GM23338 (cell line): ENCODE results near the gene IL1RAPL2. TPM values are rescaled to one million over a fixed set of nuclear protein-coding genes. Genes with fewer than 3 reads are reported as not detected.

Experiments used
- ATAC-seq: fragments of 200-7000 bp; cut with Tn5 transposase; 3 replicates; pipeline ENCODE4 v1.9.1; 2020
- DNase-seq: peaks from one replicate; pipeline ENCODE4 v3.0.0-alpha.2; 2015; ENCODE audit warnings: low spot score
- H2AFZ ChIP-seq: fragments of 200-600 bp; sonication (generic); 2 replicates; pipeline ENCODE4 v1.8.0; 2016; ENCODE audit warnings: antibody characterized with exemption, mild to moderate bottlenecking, moderate library complexity
- H3F3A ChIP-seq: fragments of 200-600 bp; sonication (generic); replicated peaks from 2 replicates; pipeline ENCODE4 v1.8.0; 2017; ENCODE audit warnings: antibody characterized with exemption, mixed run types, low read depth
- H3K27ac ChIP-seq: fragments of 200-600 bp; sonication (generic); 2 replicates; pipeline ENCODE4 v1.6.1; 2016; ENCODE audit warnings: low read depth
- H3K27me3 ChIP-seq: fragments of 200-600 bp; sonication (generic); 2 replicates; pipeline ENCODE4 v1.8.0; 2016; ENCODE audit warnings: mild to moderate bottlenecking, mixed run types, moderate library complexity; ENCODE audit not compliant: insufficient read depth
- H3K36me3 ChIP-seq: fragments of 200-600 bp; sonication (generic); 2 replicates; pipeline ENCODE4 v1.8.0; 2016; ENCODE audit warnings: mild to moderate bottlenecking; ENCODE audit not compliant: insufficient read depth
- H3K4me1 ChIP-seq: fragments of 200-600 bp; sonication (generic); 2 replicates; pipeline ENCODE4 v1.8.0; 2016; ENCODE audit warnings: mild to moderate bottlenecking, moderate library complexity; ENCODE audit not compliant: insufficient read depth
- H3K4me2 ChIP-seq: fragments of 200-600 bp; sonication (generic); 2 replicates; pipeline ENCODE4 v1.7.1; 2017; ENCODE audit warnings: mixed run types
- H3K4me3 ChIP-seq: fragments of 200-600 bp; sonication (generic); 2 replicates; pipeline ENCODE4 v1.6.1; 2016; ENCODE audit warnings: mixed run types
- H3K79me2 ChIP-seq: fragments of 200-600 bp; sonication (generic); replicated peaks from 2 replicates; pipeline ENCODE4 v1.8.0; 2017; ENCODE audit warnings: mild to moderate bottlenecking; ENCODE audit not compliant: insufficient read depth
- H3K9me2 ChIP-seq: fragments of 200-600 bp; sonication (generic); 2 replicates; pipeline ENCODE4 v1.8.0; 2017; ENCODE audit not compliant: insufficient read depth
- H4K20me1 ChIP-seq: fragments of 200-600 bp; sonication (generic); replicated peaks from 2 replicates; pipeline ENCODE4 v1.8.0; 2017; ENCODE audit warnings: mild to moderate bottlenecking; ENCODE audit not compliant: insufficient read depth
- H3K27ac Mint-ChIP-seq: 2 replicates; pipeline ENCODE4 v1.8.0; 2020; ENCODE audit warnings: inconsistent platforms, mild to moderate bottlenecking, moderate library complexity, mixed read lengths
- H3K27me3 Mint-ChIP-seq: 3 replicates; pipeline ENCODE4 v1.8.0; 2022; ENCODE audit warnings: low read depth, mild to moderate bottlenecking, moderate library complexity, mixed read lengths, inconsistent platforms; ENCODE audit not compliant: insufficient read depth, poor library complexity
- H3K36me3 Mint-ChIP-seq: 3 replicates; pipeline ENCODE4 v1.8.0; 2021; ENCODE audit warnings: low read depth, mild to moderate bottlenecking, inconsistent platforms, moderate library complexity, mixed read lengths
- H3K4me1 Mint-ChIP-seq: 3 replicates; pipeline ENCODE4 v1.8.0; 2020; ENCODE audit warnings: mild to moderate bottlenecking, inconsistent platforms, mixed read lengths
- H3K4me3 Mint-ChIP-seq: 3 replicates; pipeline ENCODE4 v1.8.0; 2021; ENCODE audit warnings: moderate library complexity, mild to moderate bottlenecking, inconsistent platforms, mixed read lengths
- H3K9me3 Mint-ChIP-seq: 3 replicates; pipeline ENCODE4 v1.8.0; 2020; ENCODE audit warnings: moderate library complexity, mild to moderate bottlenecking, inconsistent platforms, mixed read lengths
- CREB1 ChIP-seq: fragments of 250-450 bp; sonication (Bioruptor Pico); IDR thresholded peaks from 2 replicates; pipeline ENCODE4 v1.5.0; 2020; ENCODE audit warnings: low read depth, mild to moderate bottlenecking, moderate library complexity
- CTCF ChIP-seq, 2 experiments: fragments of 200-600 bp in 1 of 2; sonication (generic) in 1 of 2; conservative IDR thresholded peaks; 2 replicates each; pipeline versions ENCODE4 v1.5.1 to v1.6.1; 2016 to 2017; ENCODE audit warnings: antibody characterized with exemption in 2 of 2, low read depth in 2 of 2, mild to moderate bottlenecking in 2 of 2, moderate library complexity in 1 of 2
- ETS1 ChIP-seq: IDR thresholded peaks from 2 replicates; pipeline ENCODE4 v1.6.1; 2016; ENCODE audit warnings: antibody characterized with exemption
- EZH2 ChIP-seq: fragments of 200-600 bp; sonication (generic); IDR thresholded peaks from one replicate; pipeline ENCODE4 v1.8.0; 2017; ENCODE audit warnings: antibody characterized with exemption, mild to moderate bottlenecking, low read depth; ENCODE audit not compliant: unreplicated experiment
- EZH2phosphoT487 ChIP-seq: fragments of 200-600 bp; sonication (generic); IDR thresholded peaks from one replicate; pipeline ENCODE4 v1.8.1; 2018; ENCODE audit warnings: antibody characterized with exemption; ENCODE audit not compliant: unreplicated experiment
- JUNB ChIP-seq: IDR thresholded peaks from one replicate; pipeline ENCODE4 v1.6.1; 2016; ENCODE audit warnings: antibody characterized with exemption; ENCODE audit not compliant: unreplicated experiment
- NANOG ChIP-seq: IDR thresholded peaks from 2 replicates; pipeline ENCODE4 v1.6.1; 2016; ENCODE audit warnings: antibody characterized with exemption, borderline replicate concordance
- POLR2AphosphoS5 ChIP-seq: IDR thresholded peaks from 2 replicates; pipeline ENCODE4 v1.6.1; 2016; ENCODE audit warnings: antibody characterized with exemption, low read depth
- STAT1 ChIP-seq: IDR thresholded peaks from one replicate; pipeline ENCODE4 v1.6.1; 2016; ENCODE audit warnings: antibody characterized with exemption; ENCODE audit not compliant: unreplicated experiment
- ZNF114 ChIP-seq: fragments of 250-450 bp; sonication (Bioruptor Pico); IDR thresholded peaks from 2 replicates; pipeline ENCODE4 v1.5.0; 2020; ENCODE audit warnings: mild to moderate bottlenecking, moderate library complexity
- ZNF331 ChIP-seq: fragments of 250-450 bp; sonication (Bioruptor Pico); IDR thresholded peaks from 2 replicates; pipeline ENCODE4 v1.5.0; 2020; ENCODE audit warnings: low read depth, mild to moderate bottlenecking, moderate library complexity
- polyA plus RNA-seq: library from polyadenylated mRNA; unstranded; fragments of >200 nt; fragmentation: Nextera tagmentation; extraction: Ambion mirVana; gene quantifications from 2 replicates; pipeline ENCODE4 v1.2.1, GENCODE V29; 2016
- total RNA-seq: library from RNA; depleted of rRNA; stranded (reverse); fragments of >200 nt; shearing (Covaris generic); gene quantifications from 2 replicates; pipeline ENCODE4 v1.2.3, GENCODE V29; 2014
- TF ChIP-seq, protein P1 (sequence below): fragments of 250-450 bp; sonication (Bioruptor Pico); IDR thresholded peaks from 2 replicates; pipeline ENCODE4 v1.5.0; 2020; ENCODE audit warnings: mild to moderate bottlenecking, moderate library complexity
- TF ChIP-seq, protein P2 (sequence below): IDR thresholded peaks from one replicate; pipeline ENCODE4 v1.6.1; 2018; ENCODE audit warnings: antibody characterized with exemption; ENCODE audit not compliant: unreplicated experiment

IL1RAPL2 gene
- total and polyA plus RNA-seq, 2 experiments from 2014 or later: 0.80 to 0.94 TPM

DNA sequence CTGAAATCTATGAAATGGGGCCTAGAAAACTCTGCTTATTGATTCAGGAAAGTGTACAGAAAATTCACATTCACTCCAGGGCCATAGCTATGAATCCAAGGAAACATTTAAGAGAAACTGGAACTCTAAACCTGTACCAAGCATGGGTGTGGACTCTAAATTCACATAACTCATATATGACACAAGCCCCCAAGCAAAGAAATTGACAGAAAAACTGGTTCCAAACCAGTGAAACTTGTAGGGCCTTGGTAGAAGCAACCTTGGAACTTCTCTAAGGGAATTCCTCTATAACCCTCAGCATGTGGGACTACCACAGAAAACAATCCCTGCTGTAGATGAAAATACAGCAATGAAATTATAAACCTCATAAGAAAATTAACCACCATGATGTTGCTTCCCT, 1149.7 kb downstream of the IL1RAPL2 start:
- no peaks in the 10 kb centered on the region for H3K9me2 ChIP-seq
- H3K36me3 ChIP-seq: no peaks in the 10 kb centered on the region
- no peaks in the 10 kb centered on the region for H3F3A ChIP-seq
- Mint-ChIP-seq H3K4me3 (no peak overlapping the region), H3K4me1 (no peaks in the 10 kb centered on the region; the same call in 2 of the 3 replicates), H3K27ac (no peak overlapping the region), H3K9me3 (peaks cover 4% of the 10 kb centered on the region; the same call in 2 of the 3 replicates), H3K27me3 (no peaks in the 10 kb centered on the region), H3K36me3 (no peaks in the 10 kb centered on the region; the same call in 2 of the 3 replicates)
- H3K27me3 ChIP-seq: no peaks in the 10 kb centered on the region
- H3K27ac ChIP-seq: no peak overlapping the region
- TF ChIP-seq NANOG (no peak), CREB1 (CRISPR knock-in tag) (no peak), ETS1 (no peak), ZNF331 (CRISPR knock-in tag) (no peak), CTCF (conservative IDR thresholded peaks at IDR 0.05; ENCODE audit: low read depth in 2 of 2) (no peak), STAT1 (no peak), ZNF114 (no peak), JUNB (no peak), POLR2AphosphoS5 (no peak), EZH2 (no peak), EZH2phosphoT487 (no peak)
- TF ChIP-seq, protein P1, sequence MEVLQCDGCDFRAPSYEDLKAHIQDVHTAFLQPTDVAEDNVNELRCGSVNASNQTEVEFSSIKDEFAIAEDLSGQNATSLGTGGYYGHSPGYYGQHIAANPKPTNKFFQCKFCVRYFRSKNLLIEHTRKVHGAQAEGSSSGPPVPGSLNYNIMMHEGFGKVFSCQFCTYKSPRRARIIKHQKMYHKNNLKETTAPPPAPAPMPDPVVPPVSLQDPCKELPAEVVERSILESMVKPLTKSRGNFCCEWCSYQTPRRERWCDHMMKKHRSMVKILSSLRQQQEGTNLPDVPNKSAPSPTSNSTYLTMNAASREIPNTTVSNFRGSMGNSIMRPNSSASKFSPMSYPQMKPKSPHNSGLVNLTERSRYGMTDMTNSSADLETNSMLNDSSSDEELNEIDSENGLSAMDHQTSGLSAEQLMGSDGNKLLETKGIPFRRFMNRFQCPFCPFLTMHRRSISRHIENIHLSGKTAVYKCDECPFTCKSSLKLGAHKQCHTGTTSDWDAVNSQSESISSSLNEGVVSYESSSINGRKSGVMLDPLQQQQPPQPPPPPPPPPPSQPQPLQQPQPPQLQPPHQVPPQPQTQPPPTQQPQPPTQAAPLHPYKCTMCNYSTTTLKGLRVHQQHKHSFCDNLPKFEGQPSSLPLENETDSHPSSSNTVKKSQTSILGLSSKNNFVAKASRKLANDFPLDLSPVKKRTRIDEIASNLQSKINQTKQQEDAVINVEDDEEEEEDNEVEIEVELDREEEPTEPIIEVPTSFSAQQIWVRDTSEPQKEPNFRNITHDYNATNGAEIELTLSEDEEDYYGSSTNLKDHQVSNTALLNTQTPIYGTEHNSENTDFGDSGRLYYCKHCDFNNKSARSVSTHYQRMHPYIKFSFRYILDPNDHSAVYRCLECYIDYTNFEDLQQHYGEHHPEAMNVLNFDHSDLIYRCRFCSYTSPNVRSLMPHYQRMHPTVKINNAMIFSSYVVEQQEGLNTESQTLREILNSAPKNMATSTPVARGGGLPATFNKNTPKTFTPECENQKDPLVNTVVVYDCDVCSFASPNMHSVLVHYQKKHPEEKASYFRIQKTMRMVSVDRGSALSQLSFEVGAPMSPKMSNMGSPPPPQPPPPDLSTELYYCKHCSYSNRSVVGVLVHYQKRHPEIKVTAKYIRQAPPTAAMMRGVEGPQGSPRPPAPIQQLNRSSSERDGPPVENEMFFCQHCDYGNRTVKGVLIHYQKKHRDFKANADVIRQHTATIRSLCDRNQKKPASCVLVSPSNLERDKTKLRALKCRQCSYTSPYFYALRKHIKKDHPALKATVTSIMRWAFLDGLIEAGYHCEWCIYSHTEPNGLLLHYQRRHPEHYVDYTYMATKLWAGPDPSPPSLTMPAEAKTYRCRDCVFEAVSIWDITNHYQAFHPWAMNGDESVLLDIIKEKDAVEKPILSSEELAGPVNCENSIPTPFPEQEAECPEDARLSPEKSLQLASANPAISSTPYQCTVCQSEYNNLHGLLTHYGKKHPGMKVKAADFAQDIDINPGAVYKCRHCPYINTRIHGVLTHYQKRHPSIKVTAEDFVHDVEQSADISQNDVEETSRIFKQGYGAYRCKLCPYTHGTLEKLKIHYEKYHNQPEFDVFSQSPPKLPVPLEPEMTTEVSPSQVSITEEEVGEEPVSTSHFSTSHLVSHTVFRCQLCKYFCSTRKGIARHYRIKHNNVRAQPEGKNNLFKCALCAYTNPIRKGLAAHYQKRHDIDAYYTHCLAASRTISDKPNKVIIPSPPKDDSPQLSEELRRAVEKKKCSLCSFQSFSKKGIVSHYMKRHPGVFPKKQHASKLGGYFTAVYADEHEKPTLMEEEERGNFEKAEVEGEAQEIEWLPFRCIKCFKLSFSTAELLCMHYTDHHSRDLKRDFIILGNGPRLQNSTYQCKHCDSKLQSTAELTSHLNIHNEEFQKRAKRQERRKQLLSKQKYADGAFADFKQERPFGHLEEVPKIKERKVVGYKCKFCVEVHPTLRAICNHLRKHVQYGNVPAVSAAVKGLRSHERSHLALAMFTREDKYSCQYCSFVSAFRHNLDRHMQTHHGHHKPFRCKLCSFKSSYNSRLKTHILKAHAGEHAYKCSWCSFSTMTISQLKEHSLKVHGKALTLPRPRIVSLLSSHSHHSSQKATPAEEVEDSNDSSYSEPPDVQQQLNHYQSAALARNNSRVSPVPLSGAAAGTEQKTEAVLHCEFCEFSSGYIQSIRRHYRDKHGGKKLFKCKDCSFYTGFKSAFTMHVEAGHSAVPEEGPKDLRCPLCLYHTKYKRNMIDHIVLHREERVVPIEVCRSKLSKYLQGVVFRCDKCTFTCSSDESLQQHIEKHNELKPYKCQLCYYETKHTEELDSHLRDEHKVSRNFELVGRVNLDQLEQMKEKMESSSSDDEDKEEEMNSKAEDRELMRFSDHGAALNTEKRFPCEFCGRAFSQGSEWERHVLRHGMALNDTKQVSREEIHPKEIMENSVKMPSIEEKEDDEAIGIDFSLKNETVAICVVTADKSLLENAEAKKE (CRISPR knock-in tag): no peak
- TF ChIP-seq, protein P2, sequence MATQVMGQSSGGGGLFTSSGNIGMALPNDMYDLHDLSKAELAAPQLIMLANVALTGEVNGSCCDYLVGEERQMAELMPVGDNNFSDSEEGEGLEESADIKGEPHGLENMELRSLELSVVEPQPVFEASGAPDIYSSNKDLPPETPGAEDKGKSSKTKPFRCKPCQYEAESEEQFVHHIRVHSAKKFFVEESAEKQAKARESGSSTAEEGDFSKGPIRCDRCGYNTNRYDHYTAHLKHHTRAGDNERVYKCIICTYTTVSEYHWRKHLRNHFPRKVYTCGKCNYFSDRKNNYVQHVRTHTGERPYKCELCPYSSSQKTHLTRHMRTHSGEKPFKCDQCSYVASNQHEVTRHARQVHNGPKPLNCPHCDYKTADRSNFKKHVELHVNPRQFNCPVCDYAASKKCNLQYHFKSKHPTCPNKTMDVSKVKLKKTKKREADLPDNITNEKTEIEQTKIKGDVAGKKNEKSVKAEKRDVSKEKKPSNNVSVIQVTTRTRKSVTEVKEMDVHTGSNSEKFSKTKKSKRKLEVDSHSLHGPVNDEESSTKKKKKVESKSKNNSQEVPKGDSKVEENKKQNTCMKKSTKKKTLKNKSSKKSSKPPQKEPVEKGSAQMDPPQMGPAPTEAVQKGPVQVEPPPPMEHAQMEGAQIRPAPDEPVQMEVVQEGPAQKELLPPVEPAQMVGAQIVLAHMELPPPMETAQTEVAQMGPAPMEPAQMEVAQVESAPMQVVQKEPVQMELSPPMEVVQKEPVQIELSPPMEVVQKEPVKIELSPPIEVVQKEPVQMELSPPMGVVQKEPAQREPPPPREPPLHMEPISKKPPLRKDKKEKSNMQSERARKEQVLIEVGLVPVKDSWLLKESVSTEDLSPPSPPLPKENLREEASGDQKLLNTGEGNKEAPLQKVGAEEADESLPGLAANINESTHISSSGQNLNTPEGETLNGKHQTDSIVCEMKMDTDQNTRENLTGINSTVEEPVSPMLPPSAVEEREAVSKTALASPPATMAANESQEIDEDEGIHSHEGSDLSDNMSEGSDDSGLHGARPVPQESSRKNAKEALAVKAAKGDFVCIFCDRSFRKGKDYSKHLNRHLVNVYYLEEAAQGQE: no peak
- no peak overlapping the region for H3K4me3 ChIP-seq
- H2AFZ ChIP-seq: no peak overlapping the region
- ATAC-seq (no peak), DNase-seq (no peak)
- no peaks in the 10 kb centered on the region for H3K4me1 ChIP-seq
- no peaks in the 10 kb centered on the region for H4K20me1 ChIP-seq
- H3K4me2 ChIP-seq: no peak overlapping the region
- no peaks in the 10 kb centered on the region for H3K79me2 ChIP-seq
